Sigmoid colon (tissue), 7 donors: ENCODE measurements around the gene EFHD2. TPM values are rescaled to one million over a fixed set of nuclear protein-coding genes. Genes with fewer than 3 reads are reported as not detected.
A peak's percentile ranks its signal among the peaks of the same experiment; 100 is the strongest.

Source experiments
- DNase-seq: peaks from one replicate; pipeline ENCODE4 v3.0.0-alpha.2; 2019
- H3K27ac ChIP-seq, 4 donors: fragments of 200-600 bp; sonication (generic); one replicate each; pipeline ENCODE4 v1.5.1; 2016 to 2019; ENCODE audit warnings: mild to moderate bottlenecking in 1 of 4
- H3K27me3 ChIP-seq, 3 donors: fragments of 200-600 bp; sonication (generic); one replicate each; pipeline ENCODE4 v1.5.1; 2019; ENCODE audit warnings: mild to moderate bottlenecking in 1 of 3
- H3K36me3 ChIP-seq, 4 donors: fragments of 200-600 bp; sonication (generic); one replicate each; pipeline ENCODE4 v1.5.1; 2016 to 2019
- H3K4me1 ChIP-seq, 4 donors: fragments of 200-600 bp; sonication (generic); one replicate each; pipeline ENCODE4 v1.5.1; 2017 to 2019
- H3K4me3 ChIP-seq, 4 donors: fragments of 200-600 bp; sonication (generic); one replicate each; pipeline ENCODE4 v1.5.1; 2017 to 2019; ENCODE audit warnings: mild to moderate bottlenecking in 2 of 4, moderate library complexity in 1 of 4
- H3K9me3 ChIP-seq, 4 donors: fragments of 200-600 bp in 3 of 4; sonication (generic) in 3 of 4; one replicate each; pipeline versions ENCODE4 v1.5.1 to v1.6.1; 2013 to 2019
- CTCF ChIP-seq, 4 experiments: fragments of 450-650 bp in 3 of 4; fragments of 200-600 bp in 1 of 4; IDR thresholded peaks; one replicate each; pipeline ENCODE4 v1.5.1; 2016 to 2019; ENCODE audit warnings: antibody characterized with exemption in 4 of 4, mild to moderate bottlenecking in 3 of 4, moderate library complexity in 2 of 4
- EP300 ChIP-seq, 4 donors: sonication (generic); formaldehyde crosslinking; IDR thresholded peaks; one replicate each; pipeline ENCODE4 v1.6.1; 2017; ENCODE audit warnings: antibody characterized with exemption in 4 of 4
- POLR2A ChIP-seq, 2 donors: fragments of 450-650 bp; IDR thresholded peaks; one replicate each; pipeline ENCODE4 v1.6.1; 2016; ENCODE audit warnings: antibody characterized with exemption in 2 of 2, mild to moderate bottlenecking in 2 of 2, moderate library complexity in 2 of 2
- POLR2AphosphoS5 ChIP-seq, 4 donors: sonication (generic); formaldehyde crosslinking; IDR thresholded peaks; one replicate each; pipeline ENCODE4 v1.6.1; 2017; ENCODE audit warnings: antibody characterized with exemption in 4 of 4
- WGBS, 2 donors: extraction: QIAGEN DNeasy Blood & Tissue Kit; methylation state at CpG; one replicate each; pipeline ENCODE4 v1.1.7; 2013; 5-methylcytosine and 5-hydroxymethylcytosine counted together
- intact Hi-C: fragments of 100-400 bp; cut with DNase I; formaldehyde crosslinking; loops from one replicate; pipeline ENCODE4 v1.15.1; 2023
- polyA plus RNA-seq, 3 donors: library from polyadenylated mRNA; stranded (reverse); fragments of 200-250 nt; gene quantifications; one replicate each; pipeline ENCODE4 v1.2.3, GENCODE V29; 2013
- total RNA-seq, 4 donors: library from RNA; depleted of rRNA; stranded (reverse); fragments of >200 nt; gene quantifications; one replicate each; pipeline ENCODE4 v1.1.0, GENCODE V29; 2016
- donor health status: healthy with polysubstance abuse.
- donor health status: Bipolar disorder and iron deficiency.
- donor health status: healthy.

The EFHD2 gene
- total and polyA plus RNA-seq, 7 donors, result 32.7 to 181 (median 47.4) TPM

DNA sequence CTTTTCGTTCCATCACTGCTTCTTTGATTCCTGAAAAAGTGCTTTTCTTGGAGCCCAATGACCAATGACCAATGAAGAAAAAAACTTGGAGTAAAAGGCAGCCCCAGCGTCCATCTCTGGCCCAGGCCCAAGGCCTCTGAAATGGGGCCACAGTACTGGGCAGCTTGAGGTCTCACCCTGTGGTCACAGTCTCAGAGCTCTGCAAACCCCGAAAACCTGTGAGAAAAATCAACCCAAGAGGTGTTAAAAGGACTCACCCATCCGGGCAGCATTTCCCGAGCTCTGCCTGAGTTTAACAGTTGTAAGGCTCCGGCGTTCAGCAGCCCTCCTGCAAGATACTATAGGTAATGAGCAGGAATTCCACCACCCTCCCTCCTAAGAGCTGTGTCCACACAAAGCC is 2.1 kb upstream of the EFHD2 start:
- intact Hi-C loops, result loop anchor here (2.0 kb wide), 1 partner anchor 63 kb away; no protein-coding TSS in a partner anchor
- WGBS, 2 donors, result 83 to 90% methylated on average over 7 of the region's 7 CpGs
- TF ChIP-seq POLR2A (IDR thresholded peaks at IDR 0.05) (no peak), CTCF (IDR thresholded peaks at IDR 0.05) (no peak), EP300 (IDR thresholded peaks at IDR 0.05) (no peak), POLR2AphosphoS5 (IDR thresholded peaks at IDR 0.05) (no peak)
- H3K9me3 ChIP-seq, result no peaks in the 10 kb centered on the region
- H3K4me3 ChIP-seq, result no peak overlapping the region
- no peaks in the 10 kb centered on the region for H3K27me3 ChIP-seq
- no peaks in the 10 kb centered on the region for H3K36me3 ChIP-seq
- peaks cover 0 to 47% (median 43%) of the 10 kb centered on the region in 4 donors for H3K4me1 ChIP-seq
- peak overlapping the region; percentile 33 to 88 (median 68) for H3K27ac ChIP-seq
- DNase-seq, result no peak

DNA sequence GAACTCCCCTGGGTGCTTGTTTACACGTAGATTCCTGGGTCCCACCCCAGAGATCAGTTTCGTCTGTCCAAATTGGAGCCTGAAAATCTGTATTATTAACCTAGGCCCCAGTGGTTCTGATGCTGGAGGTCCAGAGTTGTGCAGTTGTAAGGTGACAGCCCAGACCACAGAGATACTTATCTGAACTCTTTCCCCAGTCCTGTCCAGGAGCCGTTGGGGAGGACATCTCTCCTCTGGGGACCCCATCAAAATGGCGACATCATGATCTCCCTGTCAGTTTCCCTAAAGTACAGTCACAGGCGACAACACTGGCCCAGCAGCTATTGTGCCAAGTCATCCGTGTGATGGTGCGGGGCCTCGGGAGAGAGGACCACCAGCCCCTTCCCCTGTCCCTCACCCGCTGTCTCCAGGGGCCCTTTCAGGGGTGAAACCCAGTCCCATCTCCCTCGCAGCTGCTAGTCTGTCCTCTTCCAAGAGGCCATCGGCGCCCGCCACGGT is 749 bp upstream of the EFHD2 start:
- H3K4me3 ChIP-seq, result peak overlapping the region; percentile 73 to 97 (median 92)
- peak overlapping the region; percentile 79 to 88 (median 82) for H3K27ac ChIP-seq
- peaks cover 0 to 60% (median 50%) of the 10 kb centered on the region in 4 donors for H3K4me1 ChIP-seq
- intact Hi-C loops, result no loop called here
- H3K9me3 ChIP-seq, result no peaks in the 10 kb centered on the region
- WGBS, 2 donors, result 36 to 38% methylated on average over 14 of the region's 14 CpGs
- no peaks in the 10 kb centered on the region for H3K36me3 ChIP-seq
- no peak for DNase-seq
- H3K27me3 ChIP-seq, result no peaks in the 10 kb centered on the region
- TF ChIP-seq POLR2A (IDR thresholded peaks at IDR 0.05) (no peak), POLR2AphosphoS5 (IDR thresholded peaks at IDR 0.05) (no peak)

DNA sequence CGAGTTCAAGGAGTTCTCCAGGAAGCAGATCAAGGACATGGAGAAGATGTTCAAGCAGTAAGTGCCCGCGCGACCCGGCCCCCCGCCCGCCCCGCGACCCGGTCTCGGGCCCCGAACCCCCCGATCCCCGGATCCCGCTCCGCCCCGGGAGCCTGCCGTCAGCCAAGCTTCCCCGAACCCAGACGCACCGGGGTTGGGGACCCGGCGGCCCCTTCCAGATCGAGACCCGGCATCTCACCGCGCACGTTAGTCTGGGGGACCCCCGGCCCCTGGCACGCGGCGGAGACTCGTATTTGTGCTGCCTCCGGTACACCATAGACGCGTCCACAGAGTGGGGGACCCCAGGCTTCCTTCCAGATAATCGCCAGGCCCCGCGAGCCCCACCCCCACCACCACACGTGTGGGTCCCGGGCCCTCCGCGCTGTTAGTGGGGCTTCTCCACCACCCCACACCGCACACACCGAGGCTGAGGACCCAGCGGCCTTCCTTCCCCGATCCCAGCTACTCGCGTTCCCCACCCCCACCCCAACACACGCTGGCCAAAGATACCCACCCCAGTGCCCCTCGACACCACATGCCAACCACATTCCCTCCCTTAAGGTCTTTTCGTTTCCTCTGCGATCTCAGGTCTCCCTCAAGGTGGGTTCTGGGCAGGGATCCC is 665 bp downstream of the EFHD2 start:
- intact Hi-C loops, result loop anchor here (5.0 kb wide), 1 partner anchor 112 kb away; the partner anchor contains the start of gene CASP9
- H3K27ac ChIP-seq, result peak overlapping the region; percentile 79 to 88 (median 82)
- H3K9me3 ChIP-seq, result no peaks in the 10 kb centered on the region
- TF ChIP-seq POLR2AphosphoS5 (IDR thresholded peaks at IDR 0.05), result no peak
- 1% methylated on average over 53 of the region's 53 CpGs for WGBS, 2 donors
- peak overlapping the region; percentile 73 to 97 (median 92) for H3K4me3 ChIP-seq
- no peaks in the 10 kb centered on the region for H3K36me3 ChIP-seq
- no peak for DNase-seq
- H3K4me1 ChIP-seq, result peaks cover 0 to 63% (median 50%) of the 10 kb centered on the region in 4 donors
- H3K27me3 ChIP-seq, result no peaks in the 10 kb centered on the region

GRCh38 chr1:15410884-15411245 is 1.2 kb downstream of the EFHD2 start:
- intact Hi-C loops, result loop anchor here (5.0 kb wide), 1 partner anchor 111 kb away; the partner anchor contains the start of gene CASP9
- H3K36me3 ChIP-seq, result no peaks in the 10 kb centered on the region
- H3K4me3 ChIP-seq, result peak overlapping the region; percentile 73 to 97 (median 92)
- H3K4me1 ChIP-seq, result peaks cover 0 to 68% (median 55%) of the 10 kb centered on the region in 4 donors
- H3K27ac ChIP-seq, result peak overlapping the region; percentile 79 to 88 (median 82)
- 1 to 9% methylated on average over 11 of the region's 11 CpGs for WGBS, 2 donors
- H3K27me3 ChIP-seq, result no peaks in the 10 kb centered on the region
- TF ChIP-seq CTCF (IDR thresholded peaks at IDR 0.05) (no peak), POLR2A (IDR thresholded peaks at IDR 0.05) (no peak), POLR2AphosphoS5 (IDR thresholded peaks at IDR 0.05) (no peak), EP300 (IDR thresholded peaks at IDR 0.05) (no peak)
- no peaks in the 10 kb centered on the region for H3K9me3 ChIP-seq
- no peak for DNase-seq

GRCh38 chr1:15411593-15412137 is 2.0 kb downstream of the EFHD2 start:
- H3K27ac ChIP-seq, result peak overlapping the region; percentile 79 to 88 (median 82)
- peak overlapping the region in 3 of 4 donors; percentile 73 to 97 (median 93) for H3K4me3 ChIP-seq
- TF ChIP-seq CTCF (IDR thresholded peaks at IDR 0.05) (no peak), POLR2A (IDR thresholded peaks at IDR 0.05) (no peak), EP300 (IDR thresholded peaks at IDR 0.05) (no peak), POLR2AphosphoS5 (IDR thresholded peaks at IDR 0.05) (no peak)
- H3K27me3 ChIP-seq, result no peaks in the 10 kb centered on the region
- 7 to 16% methylated on average over 12 of the region's 12 CpGs for WGBS, 2 donors
- peaks cover 0 to 75% (median 61%) of the 10 kb centered on the region in 4 donors for H3K4me1 ChIP-seq
- intact Hi-C loops, result loop anchor here (5.0 kb wide), 1 partner anchor 111 kb away; the partner anchor contains the start of gene CASP9
- H3K9me3 ChIP-seq, result no peaks in the 10 kb centered on the region
- H3K36me3 ChIP-seq, result no peaks in the 10 kb centered on the region
- DNase-seq, result no peak
